ENCODE measurements around the gene GIMAP6.

The GIMAP6 gene

DNA sequence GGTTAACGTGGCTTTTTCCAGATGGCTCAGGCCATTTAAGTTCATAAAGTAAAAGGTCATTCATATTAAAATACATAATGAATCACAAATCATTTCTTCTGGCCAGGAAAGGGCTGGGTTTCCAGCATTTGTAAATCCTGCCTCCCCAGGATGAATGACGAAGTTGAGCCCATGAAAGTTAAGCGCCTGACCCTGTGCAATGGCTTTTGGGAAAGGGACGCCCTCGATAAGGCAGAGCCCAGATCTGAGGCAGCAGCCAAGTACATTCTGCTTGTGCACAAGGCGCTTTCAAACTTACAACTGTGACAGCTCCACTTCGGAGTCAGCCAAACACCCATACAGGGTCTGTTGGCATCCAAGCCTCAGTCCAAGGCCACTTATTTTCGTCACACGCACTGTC lies 2.8 kb downstream of the GIMAP6 start:
- H3K4me2 ChIP-seq (ENCODE audit: low read depth, low read length, poor library complexity, severe bottlenecking): no peak overlapping the region

DNA sequence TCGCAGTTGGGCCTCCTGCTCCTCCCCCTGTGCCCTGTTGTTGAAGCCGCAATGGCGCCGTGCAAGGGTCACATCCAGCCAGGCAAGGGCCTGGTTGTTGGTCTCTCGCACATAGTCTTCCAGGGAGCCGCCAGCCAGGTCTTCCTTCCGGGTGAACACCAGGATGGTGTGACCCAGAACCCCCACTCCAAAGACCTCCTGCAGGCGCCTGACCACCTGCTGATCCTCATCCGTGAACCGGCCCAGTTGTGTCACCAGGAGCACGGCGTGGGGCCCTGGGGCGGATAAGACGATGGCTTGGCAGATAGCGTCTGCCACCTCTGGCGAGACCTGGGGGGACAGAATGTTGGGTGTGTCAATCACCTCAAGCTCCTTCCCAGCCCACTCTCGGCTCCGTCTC lies 4.2 kb downstream of the GIMAP6 start:
- Histone ChIP-seq H3K79me2 (ENCODE audit: insufficient read depth, low read length) (no peaks in the 10 kb centered on the region), H3K9me2 (replicated peaks; ENCODE audit: insufficient read depth, low read length) (no peaks in the 10 kb centered on the region), H3K9me3 (ENCODE audit: insufficient read depth, low read length) (no peaks in the 10 kb centered on the region), H3K36me3 (ENCODE audit: low read length) (no peaks in the 10 kb centered on the region), H3K9ac (ENCODE audit: low read length) (no peak overlapping the region), H3F3A (ENCODE audit: insufficient read depth) (no peaks in the 10 kb centered on the region), H2AFZ (ENCODE audit: low read depth, low read length, severe bottlenecking) (no peak overlapping the region), H3K4me3 (ENCODE audit: insufficient read depth, low read length, poor library complexity, severe bottlenecking) (no peak overlapping the region), H3K27me3 (ENCODE audit: low read length) (no peaks in the 10 kb centered on the region), H3K4me2 (ENCODE audit: low read depth, low read length, poor library complexity, severe bottlenecking) (no peak overlapping the region), H3K27ac (ENCODE audit: low read depth, low read length) (no peak overlapping the region), H4K20me1 (ENCODE audit: low read depth, low read length) (no peaks in the 10 kb centered on the region)
- TF ChIP-seq CTCF (IDR thresholded peaks at IDR 0.05; ENCODE audit: insufficient read depth, low read length, poor library complexity, severe bottlenecking) (no peak), EZH2phosphoT487 (conservative IDR thresholded peaks at IDR 0.05; ENCODE audit: low read length) (no peak)

More for the DNA sequence above, 2.8 kb downstream of the GIMAP6 start:
- TF ChIP-seq CTCF (IDR thresholded peaks at IDR 0.05; ENCODE audit: insufficient read depth, low read length, poor library complexity, severe bottlenecking) (no peak), EZH2phosphoT487 (conservative IDR thresholded peaks at IDR 0.05; ENCODE audit: low read length) (no peak)
- H3K27me3 ChIP-seq (ENCODE audit: low read length): no peaks in the 10 kb centered on the region
- no peaks in the 10 kb centered on the region for H3K79me2 ChIP-seq (ENCODE audit: insufficient read depth, low read length)
- H3K36me3 ChIP-seq (ENCODE audit: low read length): no peaks in the 10 kb centered on the region
- no peak overlapping the region for H3K9ac ChIP-seq (ENCODE audit: low read length)
- no peak overlapping the region for H3K27ac ChIP-seq (ENCODE audit: low read depth, low read length)
- H3F3A ChIP-seq (ENCODE audit: insufficient read depth): no peaks in the 10 kb centered on the region
- no peak overlapping the region for H2AFZ ChIP-seq (ENCODE audit: low read depth, low read length, severe bottlenecking)
- no peaks in the 10 kb centered on the region for H3K9me3 ChIP-seq (ENCODE audit: insufficient read depth, low read length)
- H3K4me3 ChIP-seq (ENCODE audit: insufficient read depth, low read length, poor library complexity, severe bottlenecking): no peak overlapping the region
- H4K20me1 ChIP-seq (ENCODE audit: low read depth, low read length): no peaks in the 10 kb centered on the region
- no peaks in the 10 kb centered on the region for H3K9me2 ChIP-seq (replicated peaks; ENCODE audit: insufficient read depth, low read length)

DNA sequence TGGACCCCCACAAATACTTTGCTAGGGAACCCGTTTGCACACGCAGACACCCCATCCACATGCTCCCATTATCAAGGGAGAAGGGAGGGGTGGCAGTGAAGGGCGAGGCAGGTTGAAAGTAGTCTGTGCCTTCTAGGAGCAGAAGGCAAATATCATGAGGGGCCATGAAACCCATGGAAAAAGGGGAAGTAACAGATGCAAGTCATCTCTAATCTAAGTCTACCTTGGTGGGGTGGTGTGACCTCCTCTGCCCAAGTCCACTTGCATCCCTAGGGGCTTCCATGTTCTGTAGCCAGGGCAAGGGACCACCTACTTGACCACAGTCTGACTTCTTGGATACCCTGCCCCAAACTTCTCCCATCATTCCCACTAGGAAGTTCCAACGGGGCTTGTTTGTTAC lies 5.5 kb downstream of the GIMAP6 start:
- Histone ChIP-seq H3K9me3 (ENCODE audit: insufficient read depth, low read length) (no peaks in the 10 kb centered on the region), H3K36me3 (ENCODE audit: low read length) (no peaks in the 10 kb centered on the region), H3K4me3 (ENCODE audit: insufficient read depth, low read length, poor library complexity, severe bottlenecking) (no peak overlapping the region)

More for the DNA sequence above, 5.5 kb downstream of the GIMAP6 start:
- H3K4me2 ChIP-seq (ENCODE audit: low read depth, low read length, poor library complexity, severe bottlenecking): no peak overlapping the region
- H3F3A ChIP-seq (ENCODE audit: insufficient read depth): no peaks in the 10 kb centered on the region
- H3K27me3 ChIP-seq (ENCODE audit: low read length): no peaks in the 10 kb centered on the region
- no peaks in the 10 kb centered on the region for H4K20me1 ChIP-seq (ENCODE audit: low read depth, low read length)
- no peak overlapping the region for H3K27ac ChIP-seq (ENCODE audit: low read depth, low read length)
- no peaks in the 10 kb centered on the region for H3K79me2 ChIP-seq (ENCODE audit: insufficient read depth, low read length)
- H3K9me2 ChIP-seq (replicated peaks; ENCODE audit: insufficient read depth, low read length): no peaks in the 10 kb centered on the region
- no peak overlapping the region for H3K9ac ChIP-seq (ENCODE audit: low read length)
- TF ChIP-seq CTCF (IDR thresholded peaks at IDR 0.05; ENCODE audit: insufficient read depth, low read length, poor library complexity, severe bottlenecking): no peak
- no peak for TF ChIP-seq EZH2phosphoT487 (conservative IDR thresholded peaks at IDR 0.05; ENCODE audit: low read length)
- no peak overlapping the region for H2AFZ ChIP-seq (ENCODE audit: low read depth, low read length, severe bottlenecking)

Data from SU-DHL-6 (cell line).